Caco-2 (cell line): ENCODE data around the gene ADGRD1. TPM values are rescaled to one million over a fixed set of nuclear protein-coding genes. Genes with fewer than 3 reads are reported as not detected.

Experiments
- BruUV-seq: library from RNA; stranded (reverse); fragments of 400-500 nt; replicated peaks from 2 replicates; lab custom pipeline; 2021; lab: Mats Ljungman, UMichigan
- CTCF ChIA-PET: fragments of 300-600 bp; sonication (Branson Sonifier 250); formaldehyde crosslinking; loops from one replicate; lab custom pipeline; 2022; ENCODE audit warnings: antibody characterized with exemption; lab: Charles Lee
- POLR2A ChIA-PET: fragments of 300-600 bp; sonication (Branson Sonifier 250); formaldehyde crosslinking; loops from one replicate; lab custom pipeline; 2022; ENCODE audit warnings: antibody characterized with exemption; lab: Charles Lee
- DNase-seq, 2 experiments: peaks; one replicate each; pipeline versions ENCODE4 v3.0.0 to v3.0.0-alpha.2; 2020 to 2022
- H3K27me3 ChIP-seq: replicated peaks from 2 replicates; pipeline ENCODE4 v1.6.0; 2011; ENCODE audit warnings: low read length; ENCODE audit not compliant: control insufficient read depth, insufficient read depth
- H3K36me3 ChIP-seq: 2 replicates; pipeline ENCODE4 v1.5.1; 2011; ENCODE audit warnings: low read length; ENCODE audit not compliant: control insufficient read depth, insufficient read depth
- H3K4me1 ChIP-seq: fragments of 250-450 bp; sonication (Bioruptor Pico); 2 replicates; pipeline ENCODE4 v1.5.1; 2020; ENCODE audit warnings: mild to moderate bottlenecking
- H3K4me3 ChIP-seq: 2 replicates; pipeline ENCODE4 v1.5.1; 2011; ENCODE audit warnings: low read depth, mild to moderate bottlenecking, control low read depth, low read length
- H3K9me3 ChIP-seq: fragments of 250-450 bp; sonication (Bioruptor Pico); 2 replicates; pipeline ENCODE4 v1.5.1; 2020; ENCODE audit warnings: mild to moderate bottlenecking, moderate library complexity
- H3K27ac Mint-ChIP-seq: one replicate; pipeline ENCODE4 v1.8.0; 2022; ENCODE audit warnings: mixed read lengths; ENCODE audit not compliant: unreplicated experiment
- H3K27me3 Mint-ChIP-seq: one replicate; pipeline ENCODE4 v1.8.0; 2022; ENCODE audit warnings: mixed read lengths; ENCODE audit not compliant: insufficient read depth, unreplicated experiment
- H3K36me3 Mint-ChIP-seq: one replicate; pipeline ENCODE4 v1.8.0; 2022; ENCODE audit warnings: mild to moderate bottlenecking, mixed read lengths; ENCODE audit not compliant: insufficient read depth, unreplicated experiment
- H3K4me1 Mint-ChIP-seq: one replicate; pipeline ENCODE4 v1.8.0; 2022; ENCODE audit warnings: low read depth, mixed read lengths; ENCODE audit not compliant: unreplicated experiment
- H3K4me3 Mint-ChIP-seq: one replicate; pipeline ENCODE4 v1.8.0; 2022; ENCODE audit warnings: mild to moderate bottlenecking, moderate library complexity, mixed read lengths; ENCODE audit not compliant: unreplicated experiment
- H3K9me3 Mint-ChIP-seq: one replicate; pipeline ENCODE4 v1.8.0; 2022; ENCODE audit warnings: mixed read lengths; ENCODE audit not compliant: unreplicated experiment
- intact Hi-C: fragments of 100-400 bp; cut with micrococcal nuclease; formaldehyde crosslinking; loops from one replicate; pipeline ENCODE4 v1.10.0; 2022; ENCODE audit not compliant: unreplicated experiment
- total RNA-seq: library from RNA; stranded (reverse); gene quantifications from 2 replicates; pipeline ENCODE4 v1.2.3, GENCODE V29; 2022
- TF ChIP-seq, protein P1 (sequence below), 2 experiments: fragments of 200-600 bp in 1 of 2; IDR thresholded peaks; 1 replicate in 1 of 2; 2 replicates in 1 of 2; pipeline versions ENCODE4 v1.5.1 to v1.8.0; 2011 to 2022; ENCODE audit warnings: antibody characterized with exemption in 1 of 2, control low read depth in 1 of 2, inconsistent platforms in 1 of 2, low read depth in 1 of 2, low read length in 1 of 2, mild to moderate bottlenecking in 1 of 2, moderate library complexity in 1 of 2; ENCODE audit not compliant: insufficient read depth in 1 of 2, severe bottlenecking in 1 of 2, unreplicated experiment in 1 of 2

Gene ADGRD1
- total RNA-seq, 1 experiment from 2014 or later, result 3.6 TPM

DNA sequence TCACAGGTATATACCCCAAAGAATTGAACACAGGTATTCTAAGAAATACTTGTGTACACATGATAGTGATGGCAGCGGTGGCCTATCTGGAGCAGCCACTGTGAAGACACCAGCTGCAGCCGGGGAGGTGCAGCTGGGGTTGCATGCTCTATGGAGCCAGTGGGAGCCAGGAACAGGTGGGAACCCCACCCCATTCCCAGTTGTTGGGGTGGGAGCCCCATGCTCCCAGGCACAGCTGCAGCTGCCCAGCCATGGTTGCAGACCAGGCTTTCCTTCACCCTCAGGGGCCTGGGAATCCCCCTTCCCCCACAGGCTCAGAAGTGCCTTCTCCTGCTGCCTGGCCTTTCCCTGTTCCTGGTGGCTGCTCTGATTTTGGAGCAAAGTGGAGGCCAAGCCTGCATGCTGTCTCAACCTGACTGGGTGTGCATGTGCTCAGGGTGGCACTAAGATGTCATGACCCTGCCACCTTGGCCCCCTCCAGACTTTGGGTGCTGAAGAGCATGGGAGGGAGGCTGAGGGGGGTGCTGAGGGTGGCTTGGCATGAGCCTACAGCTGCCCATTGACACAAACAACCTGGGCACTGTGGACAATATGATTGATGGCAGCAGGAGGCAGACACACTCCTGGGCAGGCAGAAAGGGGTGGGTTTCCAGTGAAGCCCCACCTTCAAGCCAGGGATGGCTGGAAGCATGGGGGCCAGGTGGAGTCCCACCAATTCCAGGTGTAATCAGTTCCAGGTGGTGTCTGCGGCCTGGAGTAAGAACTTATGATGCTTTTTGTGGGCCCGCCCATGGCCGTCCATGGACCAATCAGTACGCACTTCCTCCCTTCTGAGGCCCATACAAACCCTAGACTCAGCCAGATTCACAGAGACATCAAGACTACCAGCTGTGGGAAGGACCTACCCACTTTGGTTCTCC lies 234.7 kb downstream of the ADGRD1 start:
- Histone ChIP-seq H3K4me3 (no peak overlapping the region), H3K9me3 (peaks cover 7% of the 10 kb centered on the region; the same call in 1 of the 2 replicates), H3K4me1 (no peaks in the 10 kb centered on the region), H3K36me3 (no peaks in the 10 kb centered on the region), H3K27me3 (no peaks in the 10 kb centered on the region; the same call in 1 of the 2 replicates)
- H3K27ac Mint-ChIP-seq, result no peak overlapping the region
- H3K9me3 Mint-ChIP-seq, result peaks cover 11% of the 10 kb centered on the region
- no peaks in the 10 kb centered on the region for H3K36me3 Mint-ChIP-seq
- no peaks in the 10 kb centered on the region for H3K4me1 Mint-ChIP-seq
- H3K27me3 Mint-ChIP-seq, result no peaks in the 10 kb centered on the region
- no TSS peak for BruUV-seq
- no peak overlapping the region for H3K4me3 Mint-ChIP-seq
- CTCF ChIA-PET, result no interaction called here
- DNase-seq, result no peak
- intact Hi-C loops, result no loop called here
- POLR2A ChIA-PET, result no interaction called here
- TF ChIP-seq, protein P1, sequence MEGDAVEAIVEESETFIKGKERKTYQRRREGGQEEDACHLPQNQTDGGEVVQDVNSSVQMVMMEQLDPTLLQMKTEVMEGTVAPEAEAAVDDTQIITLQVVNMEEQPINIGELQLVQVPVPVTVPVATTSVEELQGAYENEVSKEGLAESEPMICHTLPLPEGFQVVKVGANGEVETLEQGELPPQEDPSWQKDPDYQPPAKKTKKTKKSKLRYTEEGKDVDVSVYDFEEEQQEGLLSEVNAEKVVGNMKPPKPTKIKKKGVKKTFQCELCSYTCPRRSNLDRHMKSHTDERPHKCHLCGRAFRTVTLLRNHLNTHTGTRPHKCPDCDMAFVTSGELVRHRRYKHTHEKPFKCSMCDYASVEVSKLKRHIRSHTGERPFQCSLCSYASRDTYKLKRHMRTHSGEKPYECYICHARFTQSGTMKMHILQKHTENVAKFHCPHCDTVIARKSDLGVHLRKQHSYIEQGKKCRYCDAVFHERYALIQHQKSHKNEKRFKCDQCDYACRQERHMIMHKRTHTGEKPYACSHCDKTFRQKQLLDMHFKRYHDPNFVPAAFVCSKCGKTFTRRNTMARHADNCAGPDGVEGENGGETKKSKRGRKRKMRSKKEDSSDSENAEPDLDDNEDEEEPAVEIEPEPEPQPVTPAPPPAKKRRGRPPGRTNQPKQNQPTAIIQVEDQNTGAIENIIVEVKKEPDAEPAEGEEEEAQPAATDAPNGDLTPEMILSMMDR (IDR thresholded peaks at IDR 0.05; ENCODE audit: insufficient read depth in 1 of 2, low read depth in 1 of 2, low read length in 1 of 2, severe bottlenecking in 1 of 2, unreplicated experiment in 1 of 2), result no peak

- intact Hi-C loops, result no loop called here
- H3K27ac Mint-ChIP-seq, result no peak overlapping the region
- BruUV-seq, result no TSS peak
Measured at GRCh38 chr12:131189781-131190180, 236.1 kb downstream of the ADGRD1 start.

GRCh38 chr12:131190965-131191364 lies 237.3 kb downstream of the ADGRD1 start:
- intact Hi-C loops, result no loop called here
- H3K9me3 ChIP-seq, result no peaks in the 10 kb centered on the region
- no TSS peak for BruUV-seq
- Mint-ChIP-seq H3K9me3 (no peaks in the 10 kb centered on the region), H3K27me3 (no peaks in the 10 kb centered on the region), H3K36me3 (no peaks in the 10 kb centered on the region), H3K27ac (no peak overlapping the region), H3K4me3 (no peak overlapping the region), H3K4me1 (no peaks in the 10 kb centered on the region)
- TF ChIP-seq, protein P1 (IDR thresholded peaks at IDR 0.05; ENCODE audit: insufficient read depth in 1 of 2, low read depth in 1 of 2, low read length in 1 of 2, severe bottlenecking in 1 of 2, unreplicated experiment in 1 of 2), result no peak
- H3K4me1 ChIP-seq, result no peaks in the 10 kb centered on the region
- CTCF ChIA-PET, result no interaction called here
- no peaks in the 10 kb centered on the region for H3K36me3 ChIP-seq
- DNase-seq, result no peak
- POLR2A ChIA-PET, result no interaction called here
- no peaks in the 10 kb centered on the region; the same call in 1 of the 2 replicates for H3K27me3 ChIP-seq
- no peak overlapping the region for H3K4me3 ChIP-seq

More at GRCh38 chr12:131189781-131190180, 236.1 kb downstream of the ADGRD1 start:
- H3K27me3 Mint-ChIP-seq, result no peaks in the 10 kb centered on the region
- TF ChIP-seq, protein P1 (IDR thresholded peaks at IDR 0.05; ENCODE audit: insufficient read depth in 1 of 2, low read depth in 1 of 2, low read length in 1 of 2, severe bottlenecking in 1 of 2, unreplicated experiment in 1 of 2), result no peak
- ChIA-PET POLR2A (no interaction called here), CTCF (no interaction called here)
- no peaks in the 10 kb centered on the region for H3K36me3 Mint-ChIP-seq
- no peak for DNase-seq
- no peaks in the 10 kb centered on the region for H3K36me3 ChIP-seq
- no peaks in the 10 kb centered on the region for H3K4me1 ChIP-seq
- H3K27me3 ChIP-seq, result no peaks in the 10 kb centered on the region; the same call in 1 of the 2 replicates
- H3K9me3 Mint-ChIP-seq, result no peaks in the 10 kb centered on the region
- H3K9me3 ChIP-seq, result 0 out of 2 replicates have a peak, but pooled peaks cover 4% of the 10 kb centered on the region
- H3K4me1 Mint-ChIP-seq, result no peaks in the 10 kb centered on the region
- H3K4me3 Mint-ChIP-seq, result no peak overlapping the region
- H3K4me3 ChIP-seq, result no peak overlapping the region

Other genes with a start within 250 kb of the ADGRD1 start
- not detected in 2 replicates for gene RIMBP2, start 237.6 kb upstream of the ADGRD1 start, total RNA-seq
- gene STX2, start 114.7 kb upstream of the ADGRD1 start, total RNA-seq, result 11.2 and 12.6 TPM in 2 replicates
- 1,310 and 1,315 TPM in 2 replicates for gene RAN, start 81.8 kb upstream of the ADGRD1 start, total RNA-seq